ENCODE data around the gene KDM4C. TPM values are rescaled to one million over a fixed set of nuclear protein-coding genes. Genes with fewer than 3 reads are reported as not detected.

KDM4C gene
- total and polyA plus RNA-seq, 2 of the 8 experiments (the other 6 are each of a cell fraction or from before 2014, with no cell fraction given), result 13.0 to 26.1 TPM

- Histone ChIP-seq H2BK120ac (replicated peaks; ENCODE audit: low read depth, low read length) (no peak overlapping the region), H3K23me2 (ENCODE audit: low read depth, low read length) (no peaks in the 10 kb centered on the region), H4K91ac (replicated peaks; ENCODE audit: insufficient read length, low read length) (no peak overlapping the region), H3K14ac (ENCODE audit: insufficient read length) (no peak overlapping the region), H3K79me1 (ENCODE audit: low read depth, low read length) (no peaks in the 10 kb centered on the region), H2BK20ac (ENCODE audit: low read length) (no peak overlapping the region), H3K9ac (replicated peaks in 1 of 4; ENCODE audit: extremely low read depth in 1 of 4, low read depth in 3 of 4, low read length in 3 of 4) (no peak overlapping the region), H3K36me3 (ENCODE audit: control insufficient read depth in 2 of 4, insufficient read depth in 4 of 4, low read length in 3 of 4) (no peaks in the 10 kb centered on the region), H3K4me1 (replicated peaks in 1 of 4; ENCODE audit: control insufficient read depth in 3 of 4, insufficient read depth in 4 of 4, low read length in 3 of 4) (no peaks in the 10 kb centered on the region; a peak in 1 of 7 replicates), H3K4ac (replicated peaks; ENCODE audit: insufficient read length, low read depth, low read length) (no peak overlapping the region), H3K56ac (replicated peaks; ENCODE audit: insufficient read length, low read depth, low read length) (no peak overlapping the region), H3K27me3 (replicated peaks in 1 of 4; ENCODE audit: control insufficient read depth in 3 of 4, extremely low read depth in 1 of 4, insufficient read depth in 3 of 4, low read length in 3 of 4) (no peaks in the 10 kb centered on the region), H3K18ac (ENCODE audit: extremely low read depth, low read length) (no peak overlapping the region), H4K20me1 (replicated peaks in 1 of 2; ENCODE audit: control insufficient read depth in 1 of 2, insufficient read depth in 2 of 2, low read length in 2 of 2) (no peaks in the 10 kb centered on the region), H3K4me3 (ENCODE audit: extremely low read depth in 1 of 4, insufficient read depth in 2 of 4, low read depth in 3 of 4, low read length in 4 of 4) (no peak overlapping the region), H3K4me2 (ENCODE audit: insufficient read depth in 1 of 2, low read depth in 2 of 2, low read length in 2 of 2) (no peak overlapping the region), H3K9me3 (ENCODE audit: insufficient read depth in 2 of 2, low read depth in 1 of 2, low read length in 1 of 2) (no peaks in the 10 kb centered on the region), H3K23ac (ENCODE audit: insufficient read length) (no peak overlapping the region), H2AFZ (ENCODE audit: low read length) (no peak overlapping the region), H3K79me2 (ENCODE audit: control insufficient read depth in 1 of 2, insufficient read depth in 2 of 2, low read length in 2 of 2) (no peaks in the 10 kb centered on the region), H2BK15ac (ENCODE audit: low read length) (no peak overlapping the region), H3K27ac (ENCODE audit: low read depth, low read length) (no peak overlapping the region), H2AK5ac (ENCODE audit: low read depth, low read length) (no peak overlapping the region), H4K5ac (ENCODE audit: insufficient read length, low read depth, low read length) (no peak overlapping the region), H2BK5ac (ENCODE audit: low read depth, low read length) (no peak overlapping the region), H4K8ac (ENCODE audit: extremely low read depth, insufficient read depth, low read length) (no peak overlapping the region), H2BK12ac (ENCODE audit: low read depth, low read length) (no peak overlapping the region)
- FAIRE-seq (no peak), DNase-seq (ENCODE audit: low read depth in 1 of 2, low spot score in 2 of 2) (no peak)
- ChIA-PET CTCF (ENCODE audit: partially characterized antibody) (interaction anchor here (1.3 kb wide), 1 partner anchor 10 kb away, joined by 4 read pairs; no protein-coding TSS in a partner anchor), POLR2A (ENCODE audit: partially characterized antibody) (interaction anchor here (1.4 kb wide), 1 partner anchor 548 kb away, joined by 5 read pairs; the partner anchor contains the start of gene UHRF2)
- WGBS, 2 experiments (ENCODE audit: extremely low coverage in 1 of 2, insufficient coverage in 1 of 2, insufficient read length in 1 of 2, insufficient replicate concordance in 2 of 2, low coverage in 1 of 2, low lambda C conversion rate in 2 of 2, missing lambda C conversion rate in 1 of 2), result 88% methylated on average over 3 of the region's 3 CpGs; no CpG with 5 or more reads in 1 of the 2 experiments
- no peak for TF ChIP-seq RAD21 (IDR thresholded peaks at IDR 0.05 in 1 of 2, conservative IDR thresholded peaks at IDR 0.05 in 1 of 2; ENCODE audit: low read depth in 2 of 2, low read length in 2 of 2)
These were observed 203.0 kb downstream of the KDM4C start for GRCh38 chr9:6960777-6961176.

Measured in H1 (cell line).